NCI-H1930 (cell line): ENCODE data around the gene PLCB3.

ENCODE experiments used
- DNase-seq, 2 experiments: peaks; one replicate each; lab custom pipeline; 2025; lab: John Stamatoyannopoulos, UW

Gene PLCB3

DNA sequence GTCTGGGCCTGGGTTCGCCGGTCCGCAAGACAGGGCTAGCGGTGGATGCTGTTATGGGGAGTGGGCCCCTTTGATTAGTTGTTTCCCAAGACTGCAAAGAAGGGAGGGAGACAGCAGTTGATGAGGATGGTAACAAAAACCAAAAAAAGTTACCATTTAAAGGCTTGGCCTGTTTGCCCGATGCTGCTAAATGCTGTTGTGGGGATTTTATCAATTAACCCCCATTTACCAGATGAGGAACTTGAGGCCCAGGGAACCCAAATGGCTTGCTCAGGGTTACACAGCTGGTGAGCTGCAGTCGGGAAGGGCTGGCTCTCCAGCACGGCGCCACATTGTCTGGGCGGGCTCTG is 28.7 kb upstream of the PLCB3 start:
- no peak for DNase-seq

DNA sequence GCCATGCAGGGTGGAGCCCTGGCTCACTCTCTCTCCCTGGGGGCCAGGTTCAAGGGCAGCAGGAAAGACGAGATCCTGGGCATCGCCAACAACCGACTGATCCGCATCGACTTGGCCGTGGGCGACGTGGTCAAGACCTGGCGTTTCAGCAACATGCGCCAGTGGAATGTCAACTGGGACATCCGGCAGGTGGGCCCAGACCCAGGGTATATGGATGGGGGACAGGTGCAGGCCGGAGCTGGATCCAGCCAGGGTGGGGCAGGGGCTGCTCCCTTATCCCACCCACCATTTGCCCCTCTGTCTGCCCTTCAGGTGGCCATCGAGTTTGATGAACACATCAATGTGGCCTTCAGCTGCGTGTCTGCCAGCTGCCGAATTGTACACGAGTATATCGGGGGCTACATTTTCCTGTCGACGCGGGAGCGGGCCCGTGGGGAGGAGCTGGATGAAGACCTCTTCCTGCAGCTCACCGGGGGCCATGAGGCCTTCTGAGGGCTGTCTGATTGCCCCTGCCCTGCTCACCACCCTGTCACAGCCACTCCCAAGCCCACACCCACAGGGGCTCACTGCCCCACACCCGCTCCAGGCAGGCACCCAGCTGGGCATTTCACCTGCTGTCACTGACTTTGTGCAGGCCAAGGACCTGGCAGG is 28.2 kb upstream of the PLCB3 start:
- DNase-seq, result no peak

DNA sequence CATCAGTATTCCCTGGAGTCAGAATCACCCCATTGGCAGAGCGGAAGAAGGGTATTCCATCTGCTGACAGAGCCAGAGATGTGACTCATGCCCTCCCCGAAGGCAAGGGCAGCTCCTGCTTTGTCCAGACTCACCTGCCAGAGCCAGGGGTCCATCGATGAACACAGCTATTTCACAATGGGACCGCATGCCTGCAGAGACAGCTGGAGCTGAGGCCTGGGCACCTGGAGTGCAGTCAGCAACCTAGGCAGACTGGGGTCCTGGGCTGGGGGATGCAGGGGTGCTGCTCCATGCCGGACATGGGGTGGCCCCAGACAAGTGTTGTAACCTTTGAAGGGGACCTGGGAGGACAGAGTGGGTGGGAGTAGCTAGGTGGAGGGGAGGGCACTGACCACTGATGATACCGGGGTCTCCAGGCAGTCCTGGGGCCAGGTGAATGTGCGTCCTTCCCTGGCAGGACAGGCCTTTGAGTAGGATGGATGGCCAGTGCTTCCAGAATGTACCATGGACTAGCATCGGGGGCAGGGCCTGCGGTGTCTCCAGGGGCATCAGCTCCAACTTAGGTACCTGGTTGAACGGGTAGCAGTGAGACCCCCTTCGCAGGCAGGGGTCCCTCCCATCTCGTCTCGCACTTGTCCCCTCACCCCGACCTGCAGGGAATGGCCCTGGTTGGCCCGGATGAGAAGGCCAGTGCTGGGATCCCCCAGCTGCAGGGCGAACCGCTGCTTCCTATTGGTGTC is 27.0 kb upstream of the PLCB3 start:
- DNase-seq, result no peak

DNA sequence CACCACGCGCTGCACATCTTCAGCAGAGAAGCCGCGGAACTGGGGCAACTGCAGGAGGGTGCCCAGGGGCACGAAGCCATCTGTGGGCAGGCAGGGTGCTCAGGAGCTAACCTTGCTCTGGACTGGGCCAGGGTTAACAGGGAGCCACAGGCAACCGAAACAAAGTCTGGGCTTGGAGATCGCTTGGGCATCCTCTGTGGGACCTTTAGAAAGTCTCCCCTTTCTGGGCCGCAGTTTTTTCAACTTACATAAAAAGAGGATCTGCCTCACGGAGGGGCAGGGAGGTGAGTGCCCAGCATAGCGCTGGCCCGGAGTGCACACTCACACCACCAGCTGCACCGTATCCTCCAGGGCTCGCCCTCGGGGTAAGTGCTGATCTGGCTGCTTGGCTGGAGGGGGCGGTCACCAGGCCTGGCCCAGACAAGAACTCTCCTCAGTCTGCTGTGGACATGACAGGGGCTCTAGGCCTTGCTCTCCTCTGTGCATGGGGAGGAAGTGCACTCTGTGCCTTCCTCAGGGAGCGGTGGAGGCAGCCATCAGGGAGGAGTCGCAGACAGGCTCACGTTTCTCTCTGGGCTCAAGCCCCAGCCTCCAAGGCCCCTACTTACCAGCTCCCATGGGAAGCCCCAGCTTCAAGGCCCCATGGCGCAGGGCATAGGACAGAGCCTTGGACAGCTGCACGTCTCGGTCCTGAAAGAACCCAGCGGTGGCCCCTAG is 26.3 kb upstream of the PLCB3 start:
- DNase-seq, result no peak

DNA sequence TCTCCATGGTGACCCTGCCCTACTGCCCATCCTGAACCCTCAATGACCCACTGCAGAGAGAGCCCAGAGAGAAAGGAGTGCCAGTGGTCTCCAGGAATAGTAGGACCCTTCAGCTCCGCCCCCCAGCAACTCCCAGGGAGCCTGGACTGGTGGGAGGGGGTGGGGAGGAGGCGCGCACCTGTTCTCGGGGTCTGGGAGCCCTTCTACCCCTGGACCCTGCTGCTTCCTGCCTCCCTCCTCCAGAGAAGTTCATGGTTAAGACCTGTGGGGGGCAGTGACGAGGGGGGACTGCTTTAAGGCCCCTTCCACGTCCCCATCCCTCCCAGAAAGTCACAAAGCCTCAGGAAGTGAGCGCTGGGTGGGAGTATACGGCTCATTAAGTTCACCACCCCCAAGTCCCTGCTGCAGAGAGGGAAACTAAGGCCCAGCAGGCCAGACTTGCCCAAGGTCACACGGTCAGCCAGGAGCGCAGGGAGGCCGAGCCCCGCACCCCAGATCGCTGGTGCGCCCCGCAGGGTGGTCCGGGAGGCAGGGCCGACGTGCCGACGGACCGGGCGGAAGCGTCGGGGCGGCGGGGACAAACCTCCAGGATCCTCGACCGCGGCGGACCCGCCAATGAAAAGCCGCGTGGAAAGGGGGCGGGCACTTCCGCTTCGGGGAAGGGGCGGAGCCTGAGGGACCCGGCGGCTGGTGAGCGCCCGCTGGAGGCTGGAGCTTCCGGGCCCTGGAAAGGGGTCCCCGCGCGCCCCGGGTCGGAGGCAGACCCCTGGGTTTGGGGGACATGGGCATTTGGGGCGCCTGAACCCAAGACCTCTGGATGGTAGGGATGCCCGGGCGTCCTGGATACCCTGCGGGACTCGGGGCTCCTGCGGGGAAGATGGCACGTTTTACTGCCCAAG is 25.5 kb upstream of the PLCB3 start, which contains the start of the genes NUDT22 and TRPT1:
Gene NUDT22, plus strand, starts transcription at position 667 of the 899 bp plus-strand sequence. CDS start 379 bp downstream, outside the sequence.
Gene TRPT1, minus strand, starts transcription at position 579 of the 899 bp plus-strand sequence. Its CDS starts 326 bp downstream, at position 253.
- DNase-seq, result peak; percentile 68 to 84

DNA sequence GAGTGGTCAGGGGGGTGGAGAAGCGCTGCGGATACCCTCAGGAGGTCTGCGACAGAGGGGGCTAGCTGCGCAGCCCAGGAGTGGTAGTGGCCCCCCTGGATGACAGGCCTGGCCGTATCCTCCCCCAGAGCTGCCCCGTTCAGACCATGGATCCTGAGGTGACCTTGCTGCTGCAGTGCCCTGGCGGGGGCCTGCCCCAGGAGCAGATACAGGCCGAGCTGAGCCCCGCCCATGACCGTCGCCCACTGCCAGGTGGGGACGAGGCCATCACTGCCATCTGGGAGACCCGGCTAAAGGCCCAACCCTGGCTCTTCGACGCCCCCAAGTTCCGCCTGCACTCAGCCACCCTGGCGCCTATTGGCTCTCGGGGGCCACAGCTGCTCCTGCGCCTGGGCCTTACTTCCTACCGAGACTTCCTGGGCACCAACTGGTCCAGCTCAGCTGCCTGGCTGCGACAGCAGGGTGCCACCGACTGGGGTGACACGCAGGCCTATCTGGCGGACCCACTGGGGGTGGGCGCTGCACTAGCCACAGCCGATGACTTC is 24.8 kb upstream of the PLCB3 start:
- DNase-seq, result no peak

DNA sequence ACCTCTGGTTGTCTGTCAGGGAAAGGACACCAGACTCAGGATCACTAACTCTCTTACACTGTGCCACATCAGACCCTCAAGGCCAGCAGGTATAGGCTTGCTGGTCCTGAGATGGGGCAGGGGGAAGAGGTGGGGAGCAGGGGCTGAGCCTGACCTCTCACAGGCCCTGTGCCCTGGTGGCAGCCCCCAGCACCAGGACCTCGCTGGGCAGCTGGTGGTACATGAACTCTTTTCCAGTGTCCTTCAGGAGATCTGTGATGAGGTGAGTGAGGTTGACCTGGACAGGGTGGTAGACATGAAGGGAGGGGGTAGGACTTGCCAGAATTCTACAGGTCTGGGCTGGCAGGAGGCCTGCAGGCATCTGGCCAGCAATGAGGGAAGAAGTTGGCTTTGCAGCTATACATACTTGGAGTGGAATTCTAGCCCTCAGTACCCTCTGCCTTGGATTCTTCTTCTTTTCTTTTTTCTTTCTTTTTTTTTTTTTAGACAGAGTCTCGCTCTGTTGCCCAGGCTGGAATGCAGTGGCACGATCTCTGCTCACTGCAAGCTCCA is 23.8 kb upstream of the PLCB3 start:
- DNase-seq, result no peak

DNA sequence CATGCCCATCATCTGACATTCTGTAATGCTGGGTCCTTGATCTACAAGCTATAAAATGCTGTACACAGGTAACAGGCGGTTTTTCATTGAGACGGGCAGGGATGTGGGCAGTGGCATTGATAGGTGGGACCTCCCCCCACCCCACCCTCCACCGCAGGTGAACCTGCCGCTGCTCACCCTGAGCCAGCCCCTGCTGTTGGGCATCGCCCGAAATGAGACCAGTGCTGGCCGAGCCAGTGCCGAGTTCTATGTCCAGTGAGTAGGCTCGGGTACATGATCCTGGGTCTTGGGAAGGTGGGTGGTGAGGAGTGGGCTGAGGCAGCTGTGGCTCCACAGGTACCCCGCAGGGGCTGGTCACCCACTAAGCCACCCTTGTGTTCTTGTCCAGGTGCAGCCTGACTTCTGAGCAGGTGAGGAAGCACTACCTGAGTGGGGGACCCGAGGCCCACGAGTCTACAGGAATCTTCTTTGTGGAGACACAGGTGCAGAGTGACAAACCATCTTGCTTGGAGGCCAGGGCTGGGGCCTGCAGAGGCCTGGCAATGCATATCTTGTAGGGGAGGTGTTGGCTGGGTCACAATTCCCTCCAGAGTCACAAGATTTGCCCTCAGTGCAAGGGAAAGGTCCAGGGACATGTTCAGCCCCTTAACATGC is 22.1 kb upstream of the PLCB3 start:
- DNase-seq, result no peak

DNA sequence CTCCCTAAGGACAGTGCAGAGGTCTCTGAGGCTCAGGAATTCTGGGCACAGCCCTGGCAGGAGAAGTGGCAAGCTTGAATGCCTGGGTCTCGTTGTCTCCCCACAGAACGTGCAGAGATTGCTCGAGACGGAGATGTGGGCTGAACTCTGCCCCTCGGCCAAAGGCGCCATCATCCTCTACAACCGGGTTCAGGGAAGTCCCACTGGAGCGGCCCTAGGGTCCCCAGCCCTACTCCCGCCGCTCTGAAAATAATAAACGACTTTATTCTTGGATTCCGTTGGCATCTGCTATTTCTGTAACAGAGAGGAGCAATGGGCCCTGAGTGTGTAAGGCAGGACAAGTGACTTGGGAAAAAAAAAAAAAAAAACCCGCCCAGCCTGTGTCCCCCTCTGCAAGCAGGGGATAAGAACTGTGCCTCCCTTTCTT is 21.6 kb upstream of the PLCB3 start:
- no peak for DNase-seq

DNA sequence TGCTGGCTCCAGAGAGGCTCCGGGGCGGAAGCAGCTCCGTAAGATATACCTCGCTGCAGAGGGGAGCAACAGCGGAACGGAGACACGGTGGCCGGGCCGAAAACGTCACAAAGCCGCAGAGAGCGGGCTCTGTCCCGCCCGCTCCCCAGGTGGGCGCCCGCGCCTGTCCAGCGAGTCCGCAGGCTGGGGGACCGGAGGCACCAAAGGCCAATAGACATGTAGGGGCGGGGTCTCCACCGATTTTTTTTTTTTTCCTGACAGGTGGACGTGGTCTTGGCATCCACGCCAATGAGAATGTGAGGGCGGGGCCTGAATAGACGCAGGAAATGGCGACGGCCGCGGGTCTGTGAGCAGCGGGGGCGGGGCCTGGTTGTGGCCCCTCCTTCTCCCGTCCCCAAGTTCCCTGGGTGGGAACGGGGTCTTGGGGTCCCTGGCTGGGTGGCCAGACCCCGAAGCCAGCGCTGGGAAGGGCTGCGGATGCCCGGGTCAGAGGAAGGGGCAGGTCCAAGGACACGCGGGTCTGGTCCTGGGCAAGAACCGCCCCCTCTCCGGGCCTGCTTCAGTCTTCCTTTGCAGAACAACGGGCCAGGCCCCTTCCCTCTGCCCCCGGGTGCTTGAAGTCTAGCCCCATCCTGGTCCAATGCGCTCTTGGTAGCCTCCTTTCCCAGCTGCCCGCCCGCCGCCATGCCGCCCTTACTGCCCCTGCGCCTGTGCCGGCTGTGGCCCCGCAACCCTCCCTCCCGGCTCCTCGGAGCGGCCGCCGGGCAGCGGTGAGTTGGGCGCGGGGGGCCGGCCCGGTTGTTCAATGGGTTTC is 21.0 kb upstream of the PLCB3 start, which contains the start of gene DNAJC4:
Gene DNAJC4, plus strand, starts transcription at position 378 of the 814 bp plus-strand sequence. Its CDS starts 307 bp downstream, at position 685.
- DNase-seq, result peak; percentile 96 to 97

DNA sequence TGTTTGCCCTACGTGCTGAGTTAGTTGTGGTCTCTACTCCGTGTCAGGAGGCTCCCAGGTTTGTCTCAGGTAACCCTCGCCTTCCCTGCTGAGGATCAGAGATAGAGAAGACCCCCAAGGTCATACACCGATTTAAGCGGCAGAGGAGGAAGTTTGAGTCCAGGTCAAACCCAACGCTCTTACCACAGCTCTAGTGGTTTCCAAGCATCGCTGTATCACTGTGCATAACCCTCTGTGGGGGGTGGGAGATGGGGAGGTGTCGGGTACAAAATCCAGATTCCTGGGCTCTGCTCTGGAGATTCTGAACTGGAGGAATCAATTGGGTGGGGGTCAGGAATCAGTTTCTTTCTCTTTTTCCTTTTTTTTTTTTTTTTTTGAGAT is 20.4 kb upstream of the PLCB3 start:
- DNase-seq, result no peak

DNA sequence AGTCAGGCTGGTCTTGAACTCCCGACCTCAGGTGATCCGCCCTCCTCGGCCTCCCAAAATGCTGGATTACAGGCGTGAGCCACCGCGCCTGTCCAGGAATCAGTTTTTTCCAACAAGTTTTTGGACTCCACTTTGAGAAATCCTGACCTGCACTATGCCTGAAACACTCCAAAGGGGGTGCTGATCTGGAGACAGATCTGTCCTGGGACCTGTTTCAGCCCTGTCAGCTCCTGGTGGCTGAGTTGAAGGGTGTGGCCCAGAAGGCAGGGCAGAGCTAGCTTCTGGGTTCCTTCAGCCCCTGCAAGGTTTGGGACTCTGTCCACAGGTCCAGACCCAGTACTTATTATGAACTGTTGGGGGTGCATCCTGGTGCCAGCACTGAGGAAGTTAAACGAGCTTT is 19.8 kb upstream of the PLCB3 start:
- no peak for DNase-seq

DNA sequence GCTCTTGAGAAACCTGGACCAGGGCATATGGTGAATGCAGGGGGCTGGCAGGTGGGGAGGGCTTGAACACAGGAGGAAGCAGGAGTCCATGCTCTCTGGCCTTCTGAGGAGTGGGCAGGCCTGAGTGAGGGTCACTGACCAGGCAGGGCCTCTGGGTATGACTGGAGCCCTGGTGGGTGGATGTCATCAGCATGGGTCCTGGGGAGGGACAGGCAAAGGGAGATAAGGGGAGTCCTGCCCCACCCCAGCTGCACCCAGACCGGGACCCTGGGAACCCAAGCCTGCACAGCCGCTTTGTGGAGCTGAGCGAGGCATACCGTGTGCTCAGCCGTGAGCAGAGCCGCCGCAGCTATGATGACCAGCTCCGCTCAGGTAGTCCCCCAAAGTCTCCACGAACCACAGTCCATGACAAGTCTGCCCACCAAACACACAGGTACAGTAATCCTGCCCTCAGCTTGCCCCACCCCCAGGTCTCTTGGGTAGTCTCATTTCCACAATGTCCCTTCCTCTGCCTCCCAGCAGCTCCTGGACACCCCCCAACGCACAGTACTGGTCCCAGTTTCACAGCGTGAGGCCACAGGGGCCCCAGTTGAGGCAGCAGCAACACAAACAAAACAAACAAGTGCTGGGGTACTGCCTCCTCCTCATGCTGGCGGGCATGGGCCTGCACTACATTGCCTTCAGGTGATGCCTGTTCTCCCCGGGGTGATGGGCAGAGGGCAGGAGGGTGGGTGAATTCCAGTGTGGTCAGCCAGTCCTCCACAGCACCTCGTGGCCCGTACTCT is 19.0 kb upstream of the PLCB3 start:
- DNase-seq, result no peak

DNA sequence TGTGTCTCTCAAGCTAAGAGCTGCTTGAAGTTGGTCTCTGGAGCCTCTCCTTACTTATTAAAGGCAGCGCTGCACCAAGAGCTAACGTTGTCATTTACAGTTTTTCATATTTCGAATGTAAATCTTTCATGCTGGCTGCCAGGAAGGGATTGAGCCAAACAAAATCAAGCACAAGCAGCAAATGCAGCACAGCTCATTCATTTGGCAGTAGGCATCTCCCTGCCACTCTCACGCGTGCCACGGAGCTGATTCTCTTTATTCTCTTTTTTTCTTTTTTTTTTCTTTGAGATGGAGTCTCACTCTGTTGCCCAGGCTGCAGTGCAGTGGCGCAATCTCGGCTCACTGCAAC is 18.4 kb upstream of the PLCB3 start:
- no peak for DNase-seq

DNA sequence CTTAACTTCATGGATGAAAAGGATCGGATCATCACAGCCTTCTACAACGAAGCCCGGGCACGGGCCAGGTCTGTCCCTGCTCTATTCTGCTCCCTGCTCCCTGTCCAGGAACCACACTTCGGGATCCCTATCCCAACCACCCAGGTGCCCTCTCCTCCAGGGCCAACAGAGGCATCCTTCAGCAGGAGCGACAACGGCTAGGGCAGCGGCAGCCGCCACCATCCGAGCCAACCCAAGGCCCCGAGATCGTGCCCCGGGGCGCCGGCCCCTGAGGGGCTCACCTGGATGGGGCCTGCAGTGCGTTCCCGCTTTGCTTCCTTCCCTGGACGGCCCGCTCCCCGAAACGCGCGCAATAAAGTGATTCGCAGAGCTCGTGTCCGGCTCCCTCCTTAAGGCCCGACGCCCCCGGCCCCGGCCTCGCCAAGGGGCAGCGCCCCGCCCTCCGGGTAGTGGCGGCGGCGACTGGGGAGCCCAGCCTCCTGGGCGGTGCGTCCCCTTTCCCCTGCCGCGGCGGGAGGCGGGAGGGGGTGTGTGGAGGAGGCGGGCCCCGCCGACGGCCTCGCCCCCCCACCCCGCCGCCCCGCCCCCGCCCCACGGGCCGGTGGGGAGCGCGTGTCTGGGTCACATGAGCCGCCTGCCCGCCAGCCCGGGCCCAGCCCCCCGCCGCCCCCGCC is 17.3 kb upstream of the PLCB3 start, which contains the start of gene VEGFB:
Gene VEGFB, plus strand, starts transcription at position 672 of the 674 bp plus-strand sequence. CDS start 250 bp downstream, outside the sequence.
- DNase-seq, result peak; percentile 31 to 65

DNA sequence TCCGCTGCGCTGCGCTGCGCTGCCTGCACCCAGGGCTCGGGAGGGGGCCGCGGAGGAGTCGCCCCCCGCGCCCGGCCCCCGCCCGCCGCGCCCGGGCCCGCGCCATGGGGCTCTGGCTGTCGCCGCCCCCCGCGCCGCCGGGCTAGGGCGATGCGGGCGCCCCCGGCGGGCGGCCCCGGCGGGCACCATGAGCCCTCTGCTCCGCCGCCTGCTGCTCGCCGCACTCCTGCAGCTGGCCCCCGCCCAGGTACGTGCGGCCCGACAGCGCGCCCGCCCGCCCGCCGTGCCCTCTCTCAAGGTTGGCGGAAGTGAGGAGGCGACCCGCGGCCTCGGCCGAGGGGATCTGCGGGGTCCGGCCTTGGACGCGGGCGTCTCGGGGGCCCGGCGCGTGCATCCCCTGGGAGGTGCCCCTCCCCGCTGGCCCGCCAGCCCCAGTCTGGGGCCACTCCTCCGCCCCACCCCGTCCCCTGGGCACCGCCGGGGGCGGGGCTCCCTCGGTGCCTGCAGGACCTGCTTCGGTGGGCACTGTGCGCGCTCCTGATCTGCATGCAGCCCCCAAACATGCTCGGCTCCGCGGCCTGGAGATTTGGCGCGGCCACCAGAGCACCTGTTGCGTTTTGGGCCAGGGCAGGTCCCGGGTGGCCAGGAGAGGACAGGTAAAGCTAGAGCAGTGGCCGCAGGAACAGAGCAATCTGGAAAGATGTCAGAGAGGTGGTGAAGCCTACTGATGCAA is 16.5 kb upstream of the PLCB3 start:
- peak; percentile 33 to 50 for DNase-seq

DNA sequence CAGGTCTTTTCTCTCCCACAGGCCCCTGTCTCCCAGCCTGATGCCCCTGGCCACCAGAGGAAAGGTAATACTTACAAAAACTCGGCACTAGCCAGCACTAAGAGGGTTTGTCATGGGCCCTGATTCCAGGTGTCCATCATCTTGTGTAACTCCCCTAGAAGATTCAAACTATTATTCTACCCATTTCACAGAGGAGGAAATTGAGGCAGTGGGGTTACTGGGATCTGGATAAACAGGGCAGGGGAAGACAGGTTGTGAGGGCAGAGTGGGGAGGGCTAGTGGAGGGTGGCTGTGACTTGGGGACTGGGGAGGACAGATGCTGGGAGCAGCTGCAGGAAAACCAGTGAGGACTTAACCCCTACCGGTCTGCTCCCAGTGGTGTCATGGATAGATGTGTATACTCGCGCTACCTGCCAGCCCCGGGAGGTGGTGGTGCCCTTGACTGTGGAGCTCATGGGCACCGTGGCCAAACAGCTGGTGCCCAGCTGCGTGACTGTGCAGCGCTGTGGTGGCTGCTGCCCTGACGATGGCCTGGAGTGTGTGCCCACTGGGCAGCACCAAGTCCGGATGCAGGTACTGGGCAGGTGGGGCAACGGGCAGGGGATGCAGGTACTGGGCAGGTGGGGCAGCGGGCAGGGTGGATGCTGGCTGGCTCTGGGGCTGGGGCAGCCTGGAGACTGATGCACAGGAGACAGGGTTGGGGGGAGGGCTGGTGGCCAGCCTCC is 15.7 kb upstream of the PLCB3 start:
- DNase-seq, result no peak
